HEK293 (cell line): ENCODE results near the gene PROCA1.

Source experiments
- CTCF ChIA-PET: fragments of 350-600 bp; formaldehyde crosslinking; extraction: SDS; loops from one replicate; lab custom pipeline; 2021; ENCODE audit warnings: antibody characterized with exemption; lab: Yijun Ruan, JAX
- POLR2A ChIA-PET: fragments of 300-600 bp; formaldehyde crosslinking; extraction: SDS; loops from one replicate; lab custom pipeline; 2020; ENCODE audit warnings: antibody characterized with exemption, inconsistent platforms; lab: Yijun Ruan, JAX
- H3K27ac ChIP-seq: fragments of 200-500 bp; sonication (Bioruptor generic); 2 replicates; pipeline ENCODE4 v1.5.1; 2014; ENCODE audit warnings: low read depth, low read length, control low read depth, inconsistent platforms; ENCODE audit errors: extremely low read depth
- H3K36me3 ChIP-seq, 2 experiments: fragments of 200-500 bp in 1 of 2; sonication (Bioruptor generic) in 1 of 2; 1 replicate in 1 of 2; 2 replicates in 1 of 2; pipeline ENCODE4 v1.5.1; 2014 to 2017; ENCODE audit warnings: inconsistent platforms in 2 of 2, low read length in 2 of 2; ENCODE audit not compliant: control insufficient read depth in 2 of 2, insufficient read depth in 1 of 2
- H3K4me1 ChIP-seq: fragments of 200-500 bp; sonication (Bioruptor generic); 2 replicates; pipeline ENCODE4 v1.5.1; 2014; ENCODE audit warnings: mild to moderate bottlenecking, low read length, inconsistent platforms; ENCODE audit not compliant: control insufficient read depth, insufficient read depth
- H3K4me3 ChIP-seq: 2 replicates; pipeline ENCODE4 v1.5.1; 2011; ENCODE audit warnings: low read depth, mild to moderate bottlenecking, control low read depth, low read length, moderate library complexity
- H3K9me3 ChIP-seq: fragments of 200-500 bp; sonication (Bioruptor generic); 2 replicates; pipeline ENCODE4 v1.5.1; 2014; ENCODE audit warnings: low read depth, low read length, inconsistent platforms; ENCODE audit not compliant: control insufficient read depth, insufficient read depth
- BCL11A ChIP-seq: fragments of 450-650 bp; formaldehyde crosslinking; IDR thresholded peaks from 2 replicates; pipeline ENCODE4 v1.5.1; 2016; ENCODE audit warnings: low read depth, missing biosample characterization, missing genetic modification characterization
- MZF1 ChIP-seq: fragments of 450-650 bp; formaldehyde crosslinking; IDR thresholded peaks from 2 replicates; pipeline ENCODE4 v1.5.1; 2017; ENCODE audit warnings: missing biosample characterization, missing genetic modification characterization, borderline replicate concordance
- PRDM1 ChIP-seq: fragments of 450-650 bp; formaldehyde crosslinking; IDR thresholded peaks from 2 replicates; pipeline ENCODE4; 2016; ENCODE audit warnings: missing biosample characterization, missing genetic modification characterization
- ZBTB17 ChIP-seq: fragments of 450-650 bp; formaldehyde crosslinking; IDR thresholded peaks from 2 replicates; pipeline ENCODE4 v1.5.1; 2016; ENCODE audit warnings: missing biosample characterization, missing genetic modification characterization
- ZEB2 ChIP-seq: fragments of 450-650 bp; formaldehyde crosslinking; IDR thresholded peaks from 2 replicates; pipeline ENCODE4 v1.5.1; 2016; ENCODE audit warnings: missing biosample characterization, missing genetic modification characterization
- ZFHX2 ChIP-seq: fragments of 450-650 bp; formaldehyde crosslinking; conservative IDR thresholded peaks from 2 replicates; pipeline ENCODE4 v1.5.1; 2016; ENCODE audit warnings: missing biosample characterization, missing genetic modification characterization
- ZFP3 ChIP-seq: fragments of 450-650 bp; formaldehyde crosslinking; IDR thresholded peaks from 2 replicates; pipeline ENCODE4 v1.5.1; 2016; ENCODE audit warnings: low read depth, missing biosample characterization, missing genetic modification characterization
- ZFP37 ChIP-seq: fragments of 450-650 bp; formaldehyde crosslinking; IDR thresholded peaks from 2 replicates; pipeline ENCODE4 v1.5.1; 2016; ENCODE audit warnings: missing biosample characterization, missing genetic modification characterization
- ZNF239 ChIP-seq: fragments of 450-650 bp; formaldehyde crosslinking; IDR thresholded peaks from 2 replicates; pipeline ENCODE4 v1.5.1; 2016; ENCODE audit warnings: missing biosample characterization, missing genetic modification characterization
- ZNF501 ChIP-seq: fragments of 450-650 bp; formaldehyde crosslinking; IDR thresholded peaks from 2 replicates; pipeline ENCODE4 v1.5.1; 2016; ENCODE audit warnings: missing biosample characterization, missing genetic modification characterization
- ZNF549 ChIP-seq: fragments of 450-650 bp; IDR thresholded peaks from 2 replicates; pipeline ENCODE4 v1.5.1; 2018; ENCODE audit warnings: missing biosample characterization, missing genetic modification characterization, mild to moderate bottlenecking, inconsistent platforms, moderate library complexity
- ZNF785 ChIP-seq: fragments of 450-650 bp; formaldehyde crosslinking; IDR thresholded peaks from 2 replicates; pipeline ENCODE4 v1.5.1; 2016; ENCODE audit warnings: missing biosample characterization, missing genetic modification characterization
- ZNF830 ChIP-seq: fragments of 450-650 bp; IDR thresholded peaks from 2 replicates; pipeline ENCODE4 v1.5.0; 2018; ENCODE audit warnings: missing biosample characterization, missing genetic modification characterization, low read depth, mild to moderate bottlenecking, moderate library complexity
- TF ChIP-seq, protein P1 (sequence below): fragments of 450-650 bp; formaldehyde crosslinking; IDR thresholded peaks from 2 replicates; pipeline ENCODE4 v1.5.1; 2016; ENCODE audit warnings: missing biosample characterization, missing genetic modification characterization
- TF ChIP-seq, protein P2 (sequence below): fragments of 450-650 bp; formaldehyde crosslinking; IDR thresholded peaks from 2 replicates; pipeline ENCODE4 v1.5.1; 2016; ENCODE audit warnings: missing biosample characterization, missing genetic modification characterization
- TF ChIP-seq, protein P3 (sequence below): fragments of 450-650 bp; formaldehyde crosslinking; IDR thresholded peaks from 2 replicates; pipeline ENCODE4 v1.5.0; 2017; ENCODE audit warnings: missing biosample characterization, missing genetic modification characterization, borderline replicate concordance
- TF ChIP-seq, protein P4 (sequence below): fragments of 450-650 bp; formaldehyde crosslinking; IDR thresholded peaks from 2 replicates; pipeline ENCODE4 v1.5.1; 2016; ENCODE audit warnings: missing biosample characterization, missing genetic modification characterization
- TF ChIP-seq, protein P5 (sequence below): fragments of 450-650 bp; formaldehyde crosslinking; IDR thresholded peaks from 2 replicates; pipeline ENCODE4 v1.5.1; 2016; ENCODE audit warnings: missing biosample characterization, missing genetic modification characterization

PROCA1 gene

DNA sequence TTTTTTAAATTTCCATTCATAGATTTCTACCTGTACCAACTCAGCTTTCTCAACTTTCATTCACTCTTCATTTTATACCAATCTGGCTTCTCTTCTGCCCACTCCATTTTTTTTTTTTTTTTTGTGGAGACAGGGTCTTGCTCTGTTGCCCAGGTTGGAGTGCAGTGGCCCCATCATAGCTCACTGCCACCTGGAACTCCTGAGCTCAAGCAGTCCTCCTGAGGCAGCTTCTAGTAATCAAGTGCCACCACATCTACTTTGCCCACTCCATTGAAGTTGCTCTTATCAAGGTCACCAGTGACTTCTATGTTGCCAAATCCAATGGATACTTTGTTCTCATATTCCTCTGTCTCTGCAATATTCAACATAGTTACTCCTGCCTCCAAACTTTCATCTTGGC lies 48.0 kb downstream of the PROCA1 start:
- ChIA-PET POLR2A (interaction anchor here (2.5 kb wide), 1 partner anchor 56 kb away, joined by 21 read pairs; the partner anchor contains the start of gene RPL23A), CTCF (interaction anchor here (0.8 to 4.7 kb wide), 2 partner anchors 10 to 18 kb away, joined by 3 to 42 read pairs; partner anchors contain the start of gene BLTP2)
- Histone ChIP-seq H3K36me3 (peaks cover 30 to 61% of the 10 kb centered on the region in 2 experiments), H3K4me3 (no peak overlapping the region), H3K4me1 (peaks cover 7% of the 10 kb centered on the region), H3K27ac (no peak overlapping the region), H3K9me3 (no peaks in the 10 kb centered on the region)
- no peak for TF ChIP-seq ZNF239 (tag by site-specific recombination)
- TF ChIP-seq ZNF549 (tag by site-specific recombination) = no peak
- peak; percentile 78; the same call in 1 of the 2 replicates for TF ChIP-seq PRDM1
- TF ChIP-seq ZFHX2 (tag by site-specific recombination) = no peak
- no peak for TF ChIP-seq ZNF501 (tag by site-specific recombination)
- TF ChIP-seq, protein P1, sequence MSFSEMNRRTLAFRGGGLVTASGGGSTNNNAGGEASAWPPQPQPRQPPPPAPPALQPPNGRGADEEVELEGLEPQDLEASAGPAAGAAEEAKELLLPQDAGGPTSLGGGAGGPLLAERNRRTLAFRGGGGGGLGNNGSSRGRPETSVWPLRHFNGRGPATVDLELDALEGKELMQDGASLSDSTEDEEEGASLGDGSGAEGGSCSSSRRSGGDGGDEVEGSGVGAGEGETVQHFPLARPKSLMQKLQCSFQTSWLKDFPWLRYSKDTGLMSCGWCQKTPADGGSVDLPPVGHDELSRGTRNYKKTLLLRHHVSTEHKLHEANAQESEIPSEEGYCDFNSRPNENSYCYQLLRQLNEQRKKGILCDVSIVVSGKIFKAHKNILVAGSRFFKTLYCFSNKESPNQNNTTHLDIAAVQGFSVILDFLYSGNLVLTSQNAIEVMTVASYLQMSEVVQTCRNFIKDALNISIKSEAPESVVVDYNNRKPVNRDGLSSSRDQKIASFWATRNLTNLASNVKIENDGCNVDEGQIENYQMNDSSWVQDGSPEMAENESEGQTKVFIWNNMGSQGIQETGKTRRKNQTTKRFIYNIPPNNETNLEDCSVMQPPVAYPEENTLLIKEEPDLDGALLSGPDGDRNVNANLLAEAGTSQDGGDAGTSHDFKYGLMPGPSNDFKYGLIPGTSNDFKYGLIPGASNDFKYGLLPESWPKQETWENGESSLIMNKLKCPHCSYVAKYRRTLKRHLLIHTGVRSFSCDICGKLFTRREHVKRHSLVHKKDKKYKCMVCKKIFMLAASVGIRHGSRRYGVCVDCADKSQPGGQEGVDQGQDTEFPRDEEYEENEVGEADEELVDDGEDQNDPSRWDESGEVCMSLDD (tag by site-specific recombination) = no peak
- TF ChIP-seq ZFP37 = no peak
- no peak for TF ChIP-seq BCL11A
- no peak for TF ChIP-seq ZNF830
- TF ChIP-seq, protein P2, sequence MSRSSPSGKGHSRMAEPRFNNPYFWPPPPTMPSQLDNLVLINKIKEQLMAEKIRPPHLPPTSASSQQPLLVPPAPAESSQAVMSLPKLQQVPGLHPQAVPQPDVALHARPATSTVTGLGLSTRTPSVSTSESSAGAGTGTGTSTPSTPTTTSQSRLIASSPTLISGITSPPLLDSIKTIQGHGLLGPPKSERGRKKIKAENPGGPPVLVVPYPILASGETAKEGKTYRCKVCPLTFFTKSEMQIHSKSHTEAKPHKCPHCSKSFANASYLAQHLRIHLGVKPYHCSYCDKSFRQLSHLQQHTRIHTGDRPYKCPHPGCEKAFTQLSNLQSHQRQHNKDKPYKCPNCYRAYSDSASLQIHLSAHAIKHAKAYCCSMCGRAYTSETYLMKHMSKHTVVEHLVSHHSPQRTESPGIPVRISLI (tag by site-specific recombination) = peak; percentile 89
- TF ChIP-seq, protein P3, sequence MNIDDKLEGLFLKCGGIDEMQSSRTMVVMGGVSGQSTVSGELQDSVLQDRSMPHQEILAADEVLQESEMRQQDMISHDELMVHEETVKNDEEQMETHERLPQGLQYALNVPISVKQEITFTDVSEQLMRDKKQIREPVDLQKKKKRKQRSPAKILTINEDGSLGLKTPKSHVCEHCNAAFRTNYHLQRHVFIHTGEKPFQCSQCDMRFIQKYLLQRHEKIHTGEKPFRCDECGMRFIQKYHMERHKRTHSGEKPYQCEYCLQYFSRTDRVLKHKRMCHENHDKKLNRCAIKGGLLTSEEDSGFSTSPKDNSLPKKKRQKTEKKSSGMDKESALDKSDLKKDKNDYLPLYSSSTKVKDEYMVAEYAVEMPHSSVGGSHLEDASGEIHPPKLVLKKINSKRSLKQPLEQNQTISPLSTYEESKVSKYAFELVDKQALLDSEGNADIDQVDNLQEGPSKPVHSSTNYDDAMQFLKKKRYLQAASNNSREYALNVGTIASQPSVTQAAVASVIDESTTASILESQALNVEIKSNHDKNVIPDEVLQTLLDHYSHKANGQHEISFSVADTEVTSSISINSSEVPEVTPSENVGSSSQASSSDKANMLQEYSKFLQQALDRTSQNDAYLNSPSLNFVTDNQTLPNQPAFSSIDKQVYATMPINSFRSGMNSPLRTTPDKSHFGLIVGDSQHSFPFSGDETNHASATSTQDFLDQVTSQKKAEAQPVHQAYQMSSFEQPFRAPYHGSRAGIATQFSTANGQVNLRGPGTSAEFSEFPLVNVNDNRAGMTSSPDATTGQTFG (tag by site-specific recombination) = no peak
- TF ChIP-seq ZFP3 (tag by site-specific recombination) = no peak
- no peak for TF ChIP-seq ZEB2
- no peak for TF ChIP-seq ZBTB17 (tag by site-specific recombination)
- TF ChIP-seq, protein P4, sequence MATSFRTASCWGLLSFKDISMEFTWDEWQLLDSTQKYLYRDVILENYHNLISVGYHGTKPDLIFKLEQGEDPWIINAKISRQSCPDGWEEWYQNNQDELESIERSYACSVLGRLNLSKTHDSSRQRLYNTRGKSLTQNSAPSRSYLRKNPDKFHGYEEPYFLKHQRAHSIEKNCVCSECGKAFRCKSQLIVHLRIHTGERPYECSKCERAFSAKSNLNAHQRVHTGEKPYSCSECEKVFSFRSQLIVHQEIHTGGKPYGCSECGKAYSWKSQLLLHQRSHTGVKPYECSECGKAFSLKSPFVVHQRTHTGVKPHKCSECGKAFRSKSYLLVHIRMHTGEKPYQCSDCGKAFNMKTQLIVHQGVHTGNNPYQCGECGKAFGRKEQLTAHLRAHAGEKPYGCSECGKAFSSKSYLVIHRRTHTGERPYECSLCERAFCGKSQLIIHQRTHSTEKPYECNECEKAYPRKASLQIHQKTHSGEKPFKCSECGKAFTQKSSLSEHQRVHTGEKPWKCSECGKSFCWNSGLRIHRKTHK (tag by site-specific recombination) = no peak
- TF ChIP-seq ZNF785 (tag by site-specific recombination) = no peak
- TF ChIP-seq, protein P5, sequence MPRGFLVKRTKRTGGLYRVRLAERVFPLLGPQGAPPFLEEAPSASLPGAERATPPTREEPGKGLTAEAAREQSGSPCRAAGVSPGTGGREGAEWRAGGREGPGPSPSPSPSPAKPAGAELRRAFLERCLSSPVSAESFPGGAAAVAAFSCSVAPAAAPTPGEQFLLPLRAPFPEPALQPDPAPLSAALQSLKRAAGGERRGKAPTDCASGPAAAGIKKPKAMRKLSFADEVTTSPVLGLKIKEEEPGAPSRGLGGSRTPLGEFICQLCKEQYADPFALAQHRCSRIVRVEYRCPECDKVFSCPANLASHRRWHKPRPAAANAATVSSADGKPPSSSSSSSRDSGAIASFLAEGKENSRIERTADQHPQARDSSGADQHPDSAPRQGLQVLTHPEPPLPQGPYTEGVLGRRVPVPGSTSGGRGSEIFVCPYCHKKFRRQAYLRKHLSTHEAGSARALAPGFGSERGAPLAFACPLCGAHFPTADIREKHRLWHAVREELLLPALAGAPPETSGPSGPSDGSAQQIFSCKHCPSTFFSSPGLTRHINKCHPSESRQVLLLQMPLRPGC = no peak
- no peak for TF ChIP-seq MZF1
